HepG2 (cell line): ENCODE data around the gene AQP9. TPM values are rescaled to one million over a fixed set of nuclear protein-coding genes. Genes with fewer than 3 reads are reported as not detected.

Experiments
- ATAC-seq: fragments of 200-7000 bp; cut with Tn5 transposase; 3 replicates; pipeline ENCODE4 v1.9.1; 2020; ENCODE audit warnings: mild to moderate bottlenecking, moderate library complexity
- BruUV-seq: library from RNA; stranded (reverse); fragments of 400-500 nt; replicated peaks from 2 replicates; lab custom pipeline; 2021; lab: Mats Ljungman, UMichigan
- CTCF ChIA-PET: fragments of 300-600 bp; formaldehyde crosslinking; extraction: SDS; loops from one replicate; lab custom pipeline; 2021; ENCODE audit warnings: low total read pairs, inconsistent platforms, low intra/inter-chr PET ratio; lab: Yijun Ruan, JAX
- POLR2A ChIA-PET: fragments of 350-600 bp; sonication (Branson Sonifier 250); formaldehyde crosslinking; loops from one replicate; lab custom pipeline; 2020; ENCODE audit warnings: antibody characterized with exemption, inconsistent platforms; lab: Yijun Ruan, JAX
- DNase-seq: peaks from one replicate; pipeline ENCODE4 v3.0.0-alpha.2; 2015; ENCODE audit warnings: low spot score
- FAIRE-seq: peaks from 3 replicates; lab custom pipeline; 2011; peaks lifted over from hg19 to GRCh38; lab: Jason Lieb, UNC
- H2AFZ ChIP-seq: one replicate; pipeline ENCODE4 v1.6.1; 2011; ENCODE audit warnings: low read length, inconsistent platforms
- H3K27ac ChIP-seq: fragments of 300-600 bp; 3 replicates; pipeline ENCODE4 v1.8.0; 2011; ENCODE audit warnings: mixed run types, mild to moderate bottlenecking, mixed read lengths, low read length, inconsistent platforms; ENCODE audit not compliant: insufficient read depth; ENCODE audit errors: extremely low read length
- H3K27me3 ChIP-seq, 2 experiments: fragments of 200-600 bp in 1 of 2; 2 replicates in 1 of 2; 3 replicates in 1 of 2; pipeline versions ENCODE4 v1.6.0 to v1.8.0; 2011; ENCODE audit warnings: low read length in 2 of 2, mild to moderate bottlenecking in 2 of 2, moderate library complexity in 2 of 2, inconsistent platforms in 1 of 2; ENCODE audit not compliant: insufficient read depth in 2 of 2, control insufficient read depth in 1 of 2
- H3K36me3 ChIP-seq, 2 experiments: fragments of 200-600 bp in 1 of 2; replicated peaks in 1 of 2; 2 replicates in 1 of 2; 3 replicates in 1 of 2; pipeline versions ENCODE4 v1.5.1 to v1.8.0; 2011; ENCODE audit warnings: low read length in 2 of 2, inconsistent platforms in 1 of 2; ENCODE audit not compliant: insufficient read depth in 2 of 2, control insufficient read depth in 1 of 2
- H3K4me1 ChIP-seq: 2 replicates; pipeline ENCODE4 v1.5.1; 2012; ENCODE audit warnings: low read length, inconsistent platforms; ENCODE audit not compliant: insufficient read depth
- H3K4me2 ChIP-seq: 2 replicates; pipeline ENCODE4 v1.6.0; 2011; ENCODE audit warnings: low read depth, low read length, inconsistent platforms
- H3K4me3 ChIP-seq, 3 experiments: fragments of 200-600 bp in 1 of 3; sonication (generic), shearing (Covaris generic) in 1 of 3; replicated peaks in 1 of 3; 2 replicates each; pipeline ENCODE4 v1.5.1; 2011 to 2016; ENCODE audit warnings: low read length in 3 of 3, inconsistent platforms in 2 of 3, low read depth in 2 of 3, mild to moderate bottlenecking in 2 of 3, control low read depth in 1 of 3, mixed read lengths in 1 of 3; ENCODE audit not compliant: insufficient read depth in 1 of 3
- H3K79me2 ChIP-seq: one replicate; pipeline ENCODE4 v1.6.1; 2011; ENCODE audit warnings: low read length, inconsistent platforms; ENCODE audit not compliant: insufficient read depth
- H3K9ac ChIP-seq: 2 replicates; pipeline ENCODE4 v1.6.0; 2011; ENCODE audit warnings: mild to moderate bottlenecking, low read depth, low read length, inconsistent platforms; ENCODE audit not compliant: insufficient read depth
- H3K9me3 ChIP-seq: 2 replicates; pipeline ENCODE4 v1.5.1; 2012; ENCODE audit warnings: mild to moderate bottlenecking, low read length
- H4K20me1 ChIP-seq: 2 replicates; pipeline ENCODE4 v1.6.0; 2011; ENCODE audit warnings: inconsistent platforms, mild to moderate bottlenecking, low read length, moderate library complexity; ENCODE audit not compliant: insufficient read depth
- ATRX ChIP-seq: sonication (generic); formaldehyde crosslinking; IDR thresholded peaks from 2 replicates; pipeline ENCODE4 v1.4.0; 2020; ENCODE audit warnings: missing genetic modification reagents, borderline replicate concordance
- JUNB ChIP-seq: sonication (generic); formaldehyde crosslinking; IDR thresholded peaks from 2 replicates; pipeline ENCODE4 v1.8.0; 2022; ENCODE audit warnings: missing genetic modification reagents, mild to moderate bottlenecking, borderline replicate concordance
- KLF15 ChIP-seq: sonication (generic); formaldehyde crosslinking; IDR thresholded peaks from 2 replicates; pipeline ENCODE4 v1.8.1; 2023; ENCODE audit warnings: borderline replicate concordance, mild to moderate bottlenecking, inconsistent platforms, missing genetic modification reagents, mixed read lengths
- MED13 ChIP-seq: sonication (generic); formaldehyde crosslinking; IDR thresholded peaks from 2 replicates; pipeline ENCODE4 v1.5.0; 2020; ENCODE audit warnings: missing genetic modification reagents
- NFE2L1 ChIP-seq: sonication (generic); formaldehyde crosslinking; IDR thresholded peaks from 2 replicates; pipeline ENCODE4 v1.4.0; 2020; ENCODE audit warnings: missing genetic modification reagents, mild to moderate bottlenecking, borderline replicate concordance
- SRF ChIP-seq: IDR thresholded peaks from 2 replicates; pipeline ENCODE4 v1.6.1; 2011; ENCODE audit warnings: mild to moderate bottlenecking, low read depth, low read length, moderate library complexity
- ZNF124 ChIP-seq: sonication (generic); formaldehyde crosslinking; IDR thresholded peaks from 2 replicates; pipeline ENCODE4 v1.4.0; 2020; ENCODE audit warnings: missing genetic modification reagents
- ZNF235 ChIP-seq: sonication (generic); formaldehyde crosslinking; IDR thresholded peaks from 2 replicates; pipeline ENCODE4 v1.8.1; 2023; ENCODE audit warnings: mild to moderate bottlenecking, missing genetic modification reagents, borderline replicate concordance
- ZNF260 ChIP-seq: sonication (generic); formaldehyde crosslinking; IDR thresholded peaks from 2 replicates; pipeline ENCODE4 v1.4.0; 2020; ENCODE audit warnings: missing genetic modification reagents, low read depth, mild to moderate bottlenecking, borderline replicate concordance
- ZNF263 ChIP-seq: sonication (generic); formaldehyde crosslinking; IDR thresholded peaks from 2 replicates; pipeline ENCODE4 v1.4.0; 2020; ENCODE audit warnings: missing genetic modification reagents
- ZNF34 ChIP-seq: sonication (generic); formaldehyde crosslinking; IDR thresholded peaks from 2 replicates; pipeline ENCODE4 v1.4.0; 2020; ENCODE audit warnings: mild to moderate bottlenecking, missing genetic modification reagents, borderline replicate concordance
- ZNF530 ChIP-seq: sonication (generic); formaldehyde crosslinking; IDR thresholded peaks from 2 replicates; pipeline ENCODE4 v1.5.0; 2020; ENCODE audit warnings: low read depth, mild to moderate bottlenecking, missing genetic modification reagents
- ZNF550 ChIP-seq: sonication (generic); formaldehyde crosslinking; IDR thresholded peaks from 2 replicates; pipeline ENCODE4 v1.4.0; 2020; ENCODE audit warnings: mild to moderate bottlenecking, missing genetic modification reagents, borderline replicate concordance
- ZNF652 ChIP-seq: IDR thresholded peaks from 2 replicates; pipeline ENCODE4 v1.6.1; 2016; ENCODE audit warnings: low read depth, borderline replicate concordance
- ZNF703 ChIP-seq: sonication (generic); formaldehyde crosslinking; IDR thresholded peaks from 2 replicates; pipeline ENCODE4 v1.5.1; 2020; ENCODE audit warnings: missing genetic modification reagents, mild to moderate bottlenecking, moderate library complexity, borderline replicate concordance
- ZNF790 ChIP-seq: sonication (generic); formaldehyde crosslinking; IDR thresholded peaks from 2 replicates; pipeline ENCODE4 v1.8.0; 2022; ENCODE audit warnings: missing genetic modification reagents, mild to moderate bottlenecking, borderline replicate concordance
- WGBS: methylation state at CpG from one replicate; pipeline ENCODE4 v1.1.6; 2017; ENCODE audit warnings: low lambda C conversion rate; 5-methylcytosine and 5-hydroxymethylcytosine counted together
- in situ Hi-C: cut with HindIII; loops from 2 replicates; pipeline ENCODE4 v1.10.0; 2017; ENCODE audit warnings: low pct_unique_long_range_greater_than_20kb; ENCODE audit not compliant: extremely low pct_ligation_motif_present
- intact Hi-C: fragments of 100-400 bp; cut with micrococcal nuclease; formaldehyde crosslinking; loops from one replicate; pipeline ENCODE4 v1.10.0; 2022; ENCODE audit not compliant: unreplicated experiment
- polyA plus RNA-seq, 8 experiments: library from polyadenylated mRNA; depleted of rRNA in 3 of 8; stranded (reverse) in 7 of 8; unstranded in 1 of 8; fragments of >200 nt; fragmentation: Illumina TruSeq in 4 of 8; extraction: Trizol in 4 of 8; gene quantifications; 2 replicates each; pipeline versions ENCODE4 v1.2.1 to v1.2.3, GENCODE V29; 2011 to 2016; ENCODE audit warnings: low read depth in 4 of 8, missing spikeins in 1 of 8, mixed read lengths in 1 of 8; ENCODE audit not compliant: insufficient read depth in 1 of 8
- total RNA-seq, 5 experiments: library from RNA; depleted of rRNA; stranded (reverse); fragments of >200 nt; fragmentation: Illumina TruSeq; extraction: Trizol; gene quantifications; 2 replicates each; pipeline ENCODE4 v1.2.3, GENCODE V29; 2016; ENCODE audit warnings: low read depth in 1 of 5
- TF ChIP-seq, protein P1 (sequence below): sonication (generic); formaldehyde crosslinking; IDR thresholded peaks from 2 replicates; pipeline ENCODE4 v1.8.0; 2022; ENCODE audit warnings: mild to moderate bottlenecking, missing genetic modification reagents, moderate library complexity
- TF ChIP-seq, protein P2 (sequence below): sonication (generic); formaldehyde crosslinking; conservative IDR thresholded peaks from 2 replicates; pipeline ENCODE4 v1.8.1; 2023; ENCODE audit warnings: missing genetic modification reagents

The AQP9 gene
- total and polyA plus RNA-seq, 2 of the 13 experiments (the other 11 are each of a cell fraction or from before 2014, with no cell fraction given) = not detected

DNA sequence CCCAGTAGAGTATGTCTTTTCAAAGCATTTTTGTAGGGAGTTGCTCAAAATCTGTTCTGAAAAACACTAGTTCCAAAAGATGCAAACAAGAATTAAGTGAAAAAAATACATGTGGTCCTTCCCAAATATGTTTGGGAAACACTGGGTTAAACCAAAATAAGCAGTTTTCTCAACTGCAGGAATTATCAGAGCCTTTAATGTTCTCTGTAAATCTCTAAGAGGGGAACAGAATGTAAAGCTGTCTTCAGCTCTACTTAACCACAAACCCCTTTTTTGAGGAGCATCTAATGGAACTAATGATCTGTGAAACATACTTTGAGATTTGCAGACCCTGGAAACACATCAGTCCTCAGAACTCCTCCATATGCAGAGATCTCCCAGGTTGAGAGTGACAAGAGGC lies 9.9 kb downstream of the AQP9 start:
- no peak overlapping the region for H3K27ac ChIP-seq
- no peak overlapping the region for H3K9ac ChIP-seq
- no TSS peak for BruUV-seq
- no peak overlapping the region for H3K4me3 ChIP-seq
- in situ Hi-C loops = no loop called here
- intact Hi-C loops = no loop called here
- no peak for ATAC-seq
- H3K27me3 ChIP-seq = peaks cover 2 to 6% of the 10 kb centered on the region in 2 experiments; a peak in 3 of 5 replicates
- no peaks in the 10 kb centered on the region for H3K9me3 ChIP-seq
- no peaks in the 10 kb centered on the region for H4K20me1 ChIP-seq
- H3K36me3 ChIP-seq = no peaks in the 10 kb centered on the region
- H3K79me2 ChIP-seq = no peaks in the 10 kb centered on the region
- H3K4me2 ChIP-seq = no peak overlapping the region
- ChIA-PET CTCF (no interaction called here), POLR2A (no interaction called here)
- TF ChIP-seq NFE2L1 (CRISPR knock-in tag) (no peak), KLF15 (CRISPR knock-in tag) (no peak), ZNF652 (no peak), ZNF263 (no peak), ZNF530 (CRISPR knock-in tag) (no peak), JUNB (CRISPR knock-in tag) (no peak), ZNF34 (CRISPR knock-in tag) (no peak), ZNF550 (CRISPR knock-in tag) (no peak)
- FAIRE-seq = no peak
- DNase-seq = no peak
- no peaks in the 10 kb centered on the region for H3K4me1 ChIP-seq
- no peak overlapping the region for H2AFZ ChIP-seq

DNA sequence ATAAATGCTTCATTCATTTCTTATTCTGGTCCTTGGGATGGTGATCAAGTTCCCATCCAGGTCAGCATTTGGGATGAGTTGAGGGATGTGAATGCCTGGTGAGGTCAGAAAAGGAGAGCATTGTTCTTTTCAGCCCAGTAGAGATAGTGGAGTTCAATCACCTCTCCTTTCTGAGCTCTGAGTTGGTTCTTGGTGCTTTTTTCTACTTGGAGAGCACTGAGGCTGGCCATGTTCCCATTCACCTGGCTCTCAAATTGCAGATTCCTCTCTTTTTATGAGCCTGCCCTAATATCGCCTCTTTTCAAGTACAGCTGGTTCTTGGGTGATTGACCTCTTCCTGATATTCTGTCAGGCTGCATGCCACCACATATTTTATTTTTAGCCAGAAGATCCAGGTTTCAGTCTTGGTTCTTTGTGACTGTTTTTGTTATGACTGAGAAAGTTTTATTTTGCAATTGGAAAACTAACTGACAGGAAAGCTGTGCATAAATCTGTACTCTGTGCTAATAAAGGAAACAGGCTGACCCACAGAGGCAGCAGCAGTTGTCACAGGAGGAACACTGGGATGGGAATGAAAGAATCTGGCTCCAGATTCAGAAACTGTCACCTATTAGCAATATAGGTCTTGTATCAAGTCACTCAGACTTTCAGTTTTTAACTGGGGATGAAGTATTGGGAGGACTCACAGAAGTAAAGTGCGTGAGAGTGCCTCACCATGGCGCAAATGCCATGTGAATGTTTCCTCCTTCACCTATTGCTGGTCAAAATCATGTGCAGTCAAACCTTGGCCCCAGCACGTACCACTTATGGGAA lies 10.7 kb downstream of the AQP9 start:
- intact Hi-C loops = no loop called here
- DNase-seq (no peak), FAIRE-seq (no peak), ATAC-seq (no peak)
- no peaks in the 10 kb centered on the region for H4K20me1 ChIP-seq
- no peak overlapping the region for H3K9ac ChIP-seq
- WGBS = 17% methylated on average over 4 of the region's 4 CpGs
- H3K36me3 ChIP-seq = no peaks in the 10 kb centered on the region
- BruUV-seq = no TSS peak
- H3K4me2 ChIP-seq = no peak overlapping the region
- no peak overlapping the region for H2AFZ ChIP-seq
- in situ Hi-C loops = no loop called here
- H3K9me3 ChIP-seq = no peaks in the 10 kb centered on the region
- ChIA-PET POLR2A (no interaction called here), CTCF (no interaction called here)
- H3K27ac ChIP-seq = no peak overlapping the region
- no peaks in the 10 kb centered on the region for H3K79me2 ChIP-seq
- peaks cover 2 to 6% of the 10 kb centered on the region in 2 experiments; a peak in 3 of 5 replicates for H3K27me3 ChIP-seq
- no peak overlapping the region for H3K4me3 ChIP-seq
- H3K4me1 ChIP-seq = no peaks in the 10 kb centered on the region
- TF ChIP-seq, protein P1, sequence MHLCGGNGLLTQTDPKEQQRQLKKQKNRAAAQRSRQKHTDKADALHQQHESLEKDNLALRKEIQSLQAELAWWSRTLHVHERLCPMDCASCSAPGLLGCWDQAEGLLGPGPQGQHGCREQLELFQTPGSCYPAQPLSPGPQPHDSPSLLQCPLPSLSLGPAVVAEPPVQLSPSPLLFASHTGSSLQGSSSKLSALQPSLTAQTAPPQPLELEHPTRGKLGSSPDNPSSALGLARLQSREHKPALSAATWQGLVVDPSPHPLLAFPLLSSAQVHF = no peak
- TF ChIP-seq ZNF124 (CRISPR knock-in tag) (no peak), ATRX (CRISPR knock-in tag) (no peak), ZNF790 (CRISPR knock-in tag) (no peak), MED13 (CRISPR knock-in tag) (no peak), ZNF260 (CRISPR knock-in tag) (no peak), ZNF703 (no peak), SRF (no peak), ZNF235 (CRISPR knock-in tag) (no peak)
- TF ChIP-seq, protein P2, sequence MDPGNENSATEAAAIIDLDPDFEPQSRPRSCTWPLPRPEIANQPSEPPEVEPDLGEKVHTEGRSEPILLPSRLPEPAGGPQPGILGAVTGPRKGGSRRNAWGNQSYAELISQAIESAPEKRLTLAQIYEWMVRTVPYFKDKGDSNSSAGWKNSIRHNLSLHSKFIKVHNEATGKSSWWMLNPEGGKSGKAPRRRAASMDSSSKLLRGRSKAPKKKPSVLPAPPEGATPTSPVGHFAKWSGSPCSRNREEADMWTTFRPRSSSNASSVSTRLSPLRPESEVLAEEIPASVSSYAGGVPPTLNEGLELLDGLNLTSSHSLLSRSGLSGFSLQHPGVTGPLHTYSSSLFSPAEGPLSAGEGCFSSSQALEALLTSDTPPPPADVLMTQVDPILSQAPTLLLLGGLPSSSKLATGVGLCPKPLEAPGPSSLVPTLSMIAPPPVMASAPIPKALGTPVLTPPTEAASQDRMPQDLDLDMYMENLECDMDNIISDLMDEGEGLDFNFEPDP = no peak
